Endometrium (tissue), 2 donors: Measurements from ENCODE around the gene UNKL.

Source experiments
- FAIRE-seq: peaks from 2 replicates; lab custom pipeline; 2012; peaks lifted over from hg19 to GRCh38; lab: Jason Lieb, UNC
- donor health status: control.
- donor health status: control.

UNKL gene

GRCh38 chr16:1375741-1376410 is 38.6 kb downstream of the UNKL start:
- no peak for FAIRE-seq

GRCh38 chr16:1375298-1375640 is 39.2 kb downstream of the UNKL start:
- no peak for FAIRE-seq

GRCh38 chr16:1374418-1375297 is 39.8 kb downstream of the UNKL start:
- FAIRE-seq, result no peak

DNA sequence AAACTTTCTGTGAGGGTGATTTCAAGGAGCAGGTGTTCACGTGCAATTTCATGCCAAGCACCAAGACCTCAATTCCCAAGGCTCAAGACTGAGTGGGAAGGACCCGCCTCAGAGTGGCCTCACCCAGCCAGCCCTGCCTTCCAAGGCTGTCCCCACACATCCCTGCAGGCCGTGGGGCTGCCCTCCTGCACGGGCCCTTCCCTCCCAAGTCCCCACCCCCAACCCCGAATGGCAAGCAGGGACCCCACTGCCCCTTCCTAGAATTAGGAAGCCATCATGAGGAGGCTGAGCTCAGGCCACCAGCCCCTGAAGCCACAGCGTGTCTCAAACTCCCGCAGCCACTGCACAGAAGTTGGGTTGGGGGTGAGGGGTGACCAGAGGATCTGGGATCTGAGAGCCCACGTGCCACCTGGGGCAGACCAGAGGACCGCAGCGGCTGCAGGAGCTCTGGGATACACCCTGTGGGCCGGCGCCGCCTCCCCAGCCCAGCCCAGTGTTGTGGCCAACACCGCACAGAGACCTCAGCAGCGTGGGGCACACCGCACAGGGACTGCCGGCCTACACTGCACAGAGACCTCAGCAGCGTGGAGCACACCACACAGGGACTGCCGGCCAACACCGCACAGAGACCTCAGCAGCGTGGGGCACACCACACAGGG is 42.1 kb downstream of the UNKL start:
- FAIRE-seq, result no peak

DNA sequence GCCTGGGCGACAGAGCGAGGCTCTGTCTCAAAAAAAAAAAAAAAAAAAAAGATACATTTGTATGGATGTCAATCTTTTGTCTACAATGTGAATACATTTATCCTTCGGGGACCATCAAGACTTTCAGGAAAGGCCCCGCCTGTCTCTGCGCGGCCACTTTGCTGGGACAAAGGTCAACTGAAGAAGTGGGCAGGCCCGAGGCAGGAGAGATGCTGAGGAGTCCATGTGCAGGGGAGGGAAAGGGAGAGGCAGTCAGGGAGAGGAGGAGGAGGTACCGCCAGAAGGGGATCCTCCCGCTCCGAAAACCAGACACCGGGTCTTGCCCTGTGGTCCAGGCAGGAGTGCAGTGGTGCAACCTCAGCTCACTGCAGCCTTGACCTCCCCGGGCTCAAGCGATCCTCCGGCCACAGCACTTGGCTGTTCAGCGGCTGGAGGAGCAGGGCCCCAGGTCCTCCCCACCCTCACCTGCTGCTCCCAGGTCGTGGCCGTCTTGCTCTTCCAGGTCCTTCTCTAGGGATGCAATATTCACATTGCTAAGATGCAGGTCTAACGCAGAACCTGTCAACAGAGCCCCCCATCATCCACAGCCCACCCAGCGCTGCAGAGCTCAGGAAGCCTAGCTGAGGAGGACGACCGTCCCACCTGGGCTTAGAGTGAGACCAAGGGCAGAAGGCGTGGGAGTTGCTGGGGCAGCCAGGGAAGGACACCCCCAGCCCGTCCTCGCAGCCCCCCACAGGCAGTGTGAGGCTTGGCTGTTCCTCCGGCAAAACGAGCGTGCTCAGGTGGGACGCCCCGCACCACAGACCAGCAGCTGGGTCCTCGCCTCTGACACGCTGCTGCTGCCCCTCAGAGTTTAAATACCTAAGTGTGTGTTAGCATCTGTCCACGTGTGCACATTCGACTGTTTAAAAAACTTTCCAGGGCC is 43.2 kb downstream of the UNKL start:
- no peak for FAIRE-seq

DNA sequence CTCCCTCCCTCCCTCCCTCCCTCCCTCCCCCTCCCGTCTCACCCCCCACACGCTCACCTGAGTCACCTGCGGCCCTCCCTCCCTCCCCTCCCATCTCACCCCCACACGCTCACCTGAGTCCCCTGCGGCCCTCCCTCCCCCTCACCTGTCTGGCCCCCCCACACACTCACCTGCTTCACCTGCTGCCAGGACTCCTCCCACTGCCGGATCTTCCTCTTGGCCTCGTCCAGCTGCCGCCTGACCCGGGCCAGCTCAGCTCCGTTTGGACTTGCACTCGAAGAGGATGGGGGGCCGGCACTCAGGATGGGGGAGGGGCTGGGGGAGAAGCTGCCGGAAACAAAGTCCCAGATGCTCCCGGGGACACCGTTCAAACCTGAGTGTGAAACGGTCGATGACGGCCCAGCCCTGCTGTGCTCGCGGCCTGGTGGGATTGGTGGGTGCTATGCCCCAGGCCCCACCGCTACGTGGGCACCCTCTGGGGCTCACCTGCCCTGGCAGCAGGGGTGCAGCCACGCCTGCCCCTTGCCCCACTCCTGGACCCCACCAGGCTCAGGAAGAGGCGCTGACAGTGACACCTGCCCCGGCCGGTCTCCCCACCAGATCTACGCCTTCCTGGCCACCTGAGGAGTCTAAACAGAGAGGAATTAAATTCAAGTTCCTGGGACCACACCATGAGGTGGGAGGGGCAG is 46.9 kb downstream of the UNKL start:
- FAIRE-seq, result no peak

DNA sequence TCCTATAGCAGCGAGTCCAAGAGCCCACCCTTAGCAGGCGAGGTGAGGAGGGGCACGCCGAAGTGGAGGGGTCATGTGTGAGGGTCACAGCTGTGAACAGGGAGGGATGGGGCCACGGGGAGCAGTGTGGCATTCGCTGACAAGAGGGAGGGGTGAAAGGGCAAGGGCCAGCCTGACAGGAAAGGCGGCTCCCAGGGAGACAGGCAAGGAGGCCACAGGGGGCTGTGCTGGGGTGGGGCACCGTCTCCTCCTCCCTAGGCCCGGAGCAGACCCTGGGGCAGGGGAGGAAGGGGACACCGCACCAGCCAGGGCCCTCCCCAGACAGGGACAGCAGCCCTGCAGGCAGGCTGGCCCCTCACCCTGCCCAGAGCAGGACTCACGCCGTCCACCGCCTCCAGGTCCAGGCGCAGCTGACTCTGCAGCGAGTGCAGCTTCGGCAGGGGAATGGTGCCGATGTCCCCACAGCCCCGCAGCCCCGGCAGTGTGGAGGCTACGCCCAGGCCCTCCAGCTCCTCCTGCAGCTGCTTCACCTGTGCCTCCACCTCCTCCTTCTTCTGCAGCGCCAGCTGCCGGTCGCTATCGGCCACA is 47.7 kb downstream of the UNKL start:
- no peak for FAIRE-seq

GRCh38 chr16:1366060-1366711 is 48.3 kb downstream of the UNKL start:
- no peak for FAIRE-seq

DNA sequence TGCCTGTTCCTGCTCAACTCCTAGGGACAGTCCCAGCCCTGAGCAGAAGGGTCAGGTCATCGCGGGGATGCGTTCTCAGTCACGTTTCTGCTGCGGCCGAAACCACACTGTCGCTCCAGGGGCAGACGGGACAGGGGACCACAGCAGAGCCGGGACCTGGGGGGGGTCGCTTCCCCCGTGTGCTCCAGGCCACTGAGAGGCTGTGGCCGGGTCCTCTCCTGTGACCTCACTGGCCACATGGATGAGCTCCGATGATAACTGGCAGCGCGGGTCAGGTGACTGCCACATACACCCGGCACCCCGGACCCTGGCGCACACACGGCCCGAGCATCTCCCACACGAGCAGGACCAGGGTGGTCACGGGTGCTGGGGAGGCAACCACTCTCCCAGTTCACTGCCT is 50.0 kb downstream of the UNKL start:
- no peak for FAIRE-seq

- FAIRE-seq, result no peak
These were observed 50.9 kb downstream of the UNKL start for GRCh38 chr16:1363501-1364041.

DNA sequence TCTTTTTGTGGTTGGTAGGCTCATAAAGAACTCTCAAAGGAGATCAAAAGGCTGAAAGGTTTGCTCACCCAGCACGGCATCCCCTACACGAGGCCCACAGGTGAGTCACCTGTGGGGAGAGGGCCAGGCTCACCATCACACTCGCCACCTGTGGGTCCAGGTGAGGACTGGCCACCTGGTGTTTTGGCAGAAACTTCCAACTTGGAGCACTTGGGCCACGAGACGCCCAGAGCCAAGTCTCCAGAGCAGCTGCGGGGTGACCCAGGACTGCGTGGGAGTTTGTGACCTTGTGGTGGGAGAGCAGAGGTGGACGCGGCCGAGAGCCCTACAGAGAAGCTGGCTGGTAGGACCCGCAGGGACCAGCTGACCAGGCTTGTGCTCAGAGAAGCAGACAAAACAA is 51.7 kb downstream of the UNKL start:
- no peak for FAIRE-seq

- FAIRE-seq, result no peak
These were observed 52.7 kb downstream of the UNKL start for GRCh38 chr16:1361685-1362360.

GRCh38 chr16:1357906-1358566 is 56.5 kb downstream of the UNKL start:
- no peak for FAIRE-seq

DNA sequence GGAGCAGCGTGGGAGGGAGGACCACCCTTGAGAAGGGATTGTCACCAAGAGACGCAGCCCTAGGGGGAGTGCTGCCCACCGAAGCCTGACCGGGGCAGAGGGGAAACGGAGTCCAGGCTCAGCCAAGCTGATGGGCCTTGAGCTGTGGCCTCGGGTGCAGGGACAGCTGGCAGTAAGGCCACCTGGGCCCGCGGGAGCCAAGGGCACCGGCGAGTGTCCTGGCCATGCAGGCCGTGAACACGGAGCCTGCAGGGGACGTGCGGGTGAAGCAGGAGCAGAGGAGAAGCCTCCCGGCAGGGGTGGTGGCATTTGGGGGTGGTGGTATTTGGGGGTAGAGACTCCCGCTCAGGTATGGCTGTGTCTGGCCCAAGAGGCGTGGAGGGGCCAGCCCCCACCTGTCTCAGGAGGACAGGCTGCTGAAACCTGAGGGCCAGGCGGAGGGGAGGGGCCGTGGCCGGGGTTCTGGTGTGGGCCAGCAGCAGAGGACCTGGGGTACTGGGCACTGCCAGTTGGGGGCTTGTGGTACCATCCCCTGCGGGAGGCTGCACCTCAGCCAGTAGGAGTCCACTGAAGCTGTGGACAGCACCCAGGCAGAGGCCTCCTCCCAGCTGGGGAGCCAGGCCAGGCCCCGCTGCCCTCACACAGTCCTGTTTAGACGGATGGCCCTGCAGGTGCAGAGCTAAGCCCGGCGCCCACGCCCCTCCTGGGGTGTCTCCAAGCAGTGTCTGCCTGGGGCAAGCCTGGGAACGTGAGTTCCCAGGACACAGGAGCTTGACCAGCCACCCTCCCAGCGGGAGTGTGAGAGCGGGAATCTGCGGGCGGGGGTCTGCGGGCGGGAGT is 58.2 kb downstream of the UNKL start:
- FAIRE-seq, result no peak

GRCh38 chr16:1355591-1355990 is 58.9 kb downstream of the UNKL start:
- no peak for FAIRE-seq

DNA sequence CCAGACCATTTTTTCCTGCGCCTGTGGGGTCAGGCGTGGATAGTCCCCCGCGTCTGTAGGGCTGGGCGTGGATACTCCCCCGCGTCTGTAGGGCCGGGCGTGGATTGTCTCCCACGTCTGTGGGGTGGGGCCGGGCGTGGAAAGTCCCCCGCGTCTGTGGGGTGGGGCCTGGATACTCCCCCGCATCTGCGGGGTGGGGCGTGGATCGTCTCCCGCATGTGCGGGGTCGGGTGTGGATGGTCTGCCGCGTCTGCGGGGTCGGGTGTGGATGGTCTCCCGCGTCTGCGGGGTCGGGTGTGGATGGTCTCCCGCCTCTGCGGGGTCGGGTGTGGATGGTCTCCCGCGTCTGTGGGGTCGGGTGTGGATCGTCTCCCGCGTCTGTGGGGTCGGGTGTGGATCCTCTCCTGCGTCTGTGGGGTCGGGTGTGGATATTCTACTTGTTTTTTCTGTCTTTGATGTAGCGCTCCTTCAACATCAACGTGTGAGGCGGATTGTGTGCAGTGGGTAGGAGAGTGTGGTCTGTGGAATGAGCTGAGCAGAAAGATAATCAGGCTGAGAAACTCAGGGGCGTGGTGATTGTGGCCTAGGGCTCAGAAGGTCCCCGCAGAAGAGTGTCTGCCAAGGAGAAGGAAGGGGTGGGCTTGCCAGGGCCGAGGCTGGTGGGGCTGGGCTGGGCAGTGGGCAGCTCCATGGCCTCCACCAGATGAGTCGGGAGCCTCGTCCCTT is 59.5 kb downstream of the UNKL start:
- FAIRE-seq, result no peak

DNA sequence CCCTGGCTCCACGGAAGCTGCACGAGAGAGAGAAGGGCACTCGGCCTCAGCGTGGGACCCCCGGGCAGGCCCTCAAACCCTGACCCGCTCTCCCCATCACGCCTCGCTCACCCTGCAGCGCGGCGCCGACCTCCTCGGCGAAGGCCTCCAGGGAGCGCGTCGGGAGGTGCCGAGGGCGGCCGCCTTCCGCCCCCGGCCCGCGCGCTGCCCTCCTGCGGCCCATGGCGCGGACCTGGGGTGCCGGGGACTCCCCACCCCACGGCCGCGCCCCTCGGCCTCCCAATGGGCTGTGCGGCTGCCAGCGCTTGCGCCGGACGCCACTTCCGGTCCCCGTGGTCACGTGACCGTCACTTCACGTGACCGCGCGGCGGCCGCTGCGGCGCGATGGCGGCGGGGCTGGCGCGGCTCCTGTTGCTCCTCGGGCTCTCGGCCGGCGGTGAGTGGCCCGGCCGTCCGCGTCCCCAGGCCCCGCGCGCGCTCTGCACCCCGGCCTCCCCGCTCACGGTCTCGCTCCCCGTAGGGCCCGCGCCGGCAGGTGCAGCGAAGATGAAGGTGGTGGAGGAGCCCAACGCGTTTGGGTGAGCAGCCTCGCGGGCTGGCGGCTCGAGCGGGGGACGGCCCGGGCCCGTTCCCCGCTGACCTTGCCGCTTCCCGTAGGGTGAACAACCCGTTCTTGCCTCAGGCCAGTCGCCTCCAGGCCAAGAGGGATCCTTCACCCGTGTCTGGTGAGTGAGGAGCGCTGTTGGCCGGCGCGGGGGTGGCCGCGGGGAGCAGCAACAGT is 62.7 kb downstream of the UNKL start, which contains the start of the genes GNPTG and TSR3:
TSS of gene GNPTG (plus strand) at position 350 of the 781 bp plus-strand sequence. CDS start at position 385, 35 bp downstream.
TSS of gene TSR3 (minus strand) at position 297 of the 781 bp plus-strand sequence. CDS start at position 223, 74 bp downstream.
- FAIRE-seq, result no peak
